Sigmoid colon (tissue), 4 donors: Measurements from ENCODE around the gene RETREG3.

Experiments
- CTCF ChIP-seq, 4 experiments: fragments of 450-650 bp in 3 of 4; fragments of 200-600 bp in 1 of 4; IDR thresholded peaks; one replicate each; pipeline ENCODE4 v1.5.1; 2016 to 2019; ENCODE audit warnings: antibody characterized with exemption in 4 of 4, mild to moderate bottlenecking in 3 of 4, moderate library complexity in 2 of 4
- EP300 ChIP-seq, 4 donors: sonication (generic); formaldehyde crosslinking; IDR thresholded peaks; one replicate each; pipeline ENCODE4 v1.6.1; 2017; ENCODE audit warnings: antibody characterized with exemption in 4 of 4
- POLR2A ChIP-seq, 2 donors: fragments of 450-650 bp; IDR thresholded peaks; one replicate each; pipeline ENCODE4 v1.6.1; 2016; ENCODE audit warnings: antibody characterized with exemption in 2 of 2, mild to moderate bottlenecking in 2 of 2, moderate library complexity in 2 of 2

GRCh38 chr17:42565523-42566214, 43.5 kb downstream of the RETREG3 start:
- no peak for TF ChIP-seq POLR2A (IDR thresholded peaks at IDR 0.05)
- TF ChIP-seq CTCF (IDR thresholded peaks at IDR 0.05), result no peak
- no peak for TF ChIP-seq EP300 (IDR thresholded peaks at IDR 0.05)
